NCI-H2196 (cell line): ENCODE data around the gene SLX1B.
"Not testable (repeated sequence)": the region's sequence is repeated elsewhere in the genome, so short reads cannot be mapped to it uniquely, and the experiment has no call there.

Experiments used
- DNase-seq: peaks from one replicate; lab custom pipeline; 2025; ENCODE audit not compliant: unreplicated experiment; lab: John Stamatoyannopoulos, UW

The SLX1B gene

GRCh38 chr16:29454269-29454668, at the start of gene SLX1B, which contains the start of gene BOLA2:
TSS of gene SLX1B (plus strand) at chr16:29454533.
TSS of gene BOLA2 (minus strand) at chr16:29454351. CDS start at chr16:29454253, 98 bp downstream.
- DNase-seq = not testable (repeated sequence)

- DNase-seq = not testable (repeated sequence)
Observed at GRCh38 chr16:29405249-29405648, 49.1 kb upstream of the SLX1B start.

- DNase-seq = not testable (repeated sequence)
Observed at GRCh38 chr16:29423587-29423986, 30.7 kb upstream of the SLX1B start.

GRCh38 chr16:29425390-29425789, 28.9 kb upstream of the SLX1B start:
- DNase-seq = not testable (repeated sequence)

- DNase-seq = not testable (repeated sequence)
Observed at GRCh38 chr16:29453754-29454153, 579 bp upstream of the SLX1B start.

- DNase-seq = not testable (repeated sequence)
Observed at GRCh38 chr16:29454828-29455227, 495 bp downstream of the SLX1B start.

GRCh38 chr16:29457660-29458059, 3.3 kb downstream of the SLX1B start:
- not testable (repeated sequence) for DNase-seq

- DNase-seq = not testable (repeated sequence)
Observed at GRCh38 chr16:29459706-29460646, 5.6 kb downstream of the SLX1B start, which contains the start of gene SULT1A4. TSS of gene SULT1A4 (plus strand) at chr16:29459913. CDS start at chr16:29461386, 1,473 bp downstream.

- not testable (repeated sequence) for DNase-seq
Observed at GRCh38 chr16:29460647-29461030, 6.3 kb downstream of the SLX1B start.

- DNase-seq = not testable (repeated sequence)
Observed at GRCh38 chr16:29465985-29466824, 11.9 kb downstream of the SLX1B start.

- not testable (repeated sequence) for DNase-seq
Observed at GRCh38 chr16:29466904-29467303, 12.6 kb downstream of the SLX1B start.

GRCh38 chr16:29467654-29468366, 13.5 kb downstream of the SLX1B start:
- DNase-seq = not testable (repeated sequence)

- not testable (repeated sequence) for DNase-seq
Observed at GRCh38 chr16:29469660-29470059, 15.3 kb downstream of the SLX1B start.

GRCh38 chr16:29472065-29472464, 17.7 kb downstream of the SLX1B start:
- DNase-seq = not testable (repeated sequence)

- not testable (repeated sequence) for DNase-seq
Observed at GRCh38 chr16:29482276-29482675, 27.9 kb downstream of the SLX1B start.

- not testable (repeated sequence) for DNase-seq
Observed at GRCh38 chr16:29506308-29506707, 52.0 kb downstream of the SLX1B start, which contains the start of gene NPIPB12. TSS of gene NPIPB12 (minus strand) at chr16:29506408.
